Measurements from ENCODE around the gene CST3. TPM values are rescaled to one million over a fixed set of nuclear protein-coding genes. Genes with fewer than 3 reads are reported as not detected.
A peak's percentile ranks its signal among the peaks of the same experiment; 100 is the strongest.
"Not testable (repeated sequence)": the region's sequence is repeated elsewhere in the genome, so short reads cannot be mapped to it uniquely, and the experiment has no call there.

CST3 gene
- total and polyA plus RNA-seq, 5 experiments from 2014 or later, result 0.65 to 10.7 (median 5.3) TPM

GRCh38 chr20:23636182-23636907 is 1.4 kb downstream of the CST3 start:
- ATAC-seq (no peak), DNase-seq (no peak)
- Mint-ChIP-seq H3K9me3 (no peaks in the 10 kb centered on the region), H3K36me3 (no peaks in the 10 kb centered on the region), H3K4me1 (peaks cover 4 to 17% (median 6%) of the 10 kb centered on the region in 4 donors), H3K4me3 (peak overlapping the region in 6 of 10 donors; percentile 54 to 83 (median 62)), H3K27me3 (peaks cover 8 to 35% (median 26%) of the 10 kb centered on the region in 5 donors), H3K27ac (peak overlapping the region in 1 of 10 donors; percentile 30)
- POLR2A ChIA-PET, result no interaction called here

DNA sequence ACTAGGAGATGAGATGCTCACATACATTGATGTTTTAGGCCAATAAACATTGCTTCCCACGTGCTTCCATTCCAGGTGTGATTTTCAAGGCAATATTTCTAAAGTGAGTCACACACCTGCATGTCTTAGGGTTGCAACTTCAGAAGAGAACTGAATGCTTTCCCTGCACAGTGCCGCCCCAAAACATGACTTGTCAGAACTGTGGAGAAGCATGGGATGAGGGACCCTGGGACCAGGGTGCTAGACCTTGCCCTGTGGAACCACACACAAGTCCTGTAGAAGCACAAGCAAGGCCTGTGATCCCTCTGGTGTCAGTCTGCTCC is 2.0 kb downstream of the CST3 start:
- ATAC-seq, H3K9me3 Mint-ChIP-seq, H3K36me3 Mint-ChIP-seq, POLR2A ChIA-PET, H3K27ac Mint-ChIP-seq, DNase-seq: not testable (repeated sequence)
- Mint-ChIP-seq H3K4me1 (peaks cover 4 to 17% (median 6%) of the 10 kb centered on the region in 4 donors), H3K27me3 (peaks cover 8 to 35% (median 26%) of the 10 kb centered on the region in 5 donors), H3K4me3 (peak overlapping the region in 1 of 10 donors; percentile 83)

GRCh38 chr20:23634985-23635767 is 2.6 kb downstream of the CST3 start:
- H3K9me3 Mint-ChIP-seq, result no peaks in the 10 kb centered on the region
- no peak overlapping the region for H3K4me3 Mint-ChIP-seq
- H3K36me3 Mint-ChIP-seq, result no peaks in the 10 kb centered on the region
- no peak overlapping the region for H3K27ac Mint-ChIP-seq
- ATAC-seq (no peak), DNase-seq (no peak)
- peaks cover 4 to 16% (median 6%) of the 10 kb centered on the region in 4 donors for H3K4me1 Mint-ChIP-seq
- POLR2A ChIA-PET, result no interaction called here
- peaks cover 8 to 35% (median 26%) of the 10 kb centered on the region in 5 donors for H3K27me3 Mint-ChIP-seq

DNA sequence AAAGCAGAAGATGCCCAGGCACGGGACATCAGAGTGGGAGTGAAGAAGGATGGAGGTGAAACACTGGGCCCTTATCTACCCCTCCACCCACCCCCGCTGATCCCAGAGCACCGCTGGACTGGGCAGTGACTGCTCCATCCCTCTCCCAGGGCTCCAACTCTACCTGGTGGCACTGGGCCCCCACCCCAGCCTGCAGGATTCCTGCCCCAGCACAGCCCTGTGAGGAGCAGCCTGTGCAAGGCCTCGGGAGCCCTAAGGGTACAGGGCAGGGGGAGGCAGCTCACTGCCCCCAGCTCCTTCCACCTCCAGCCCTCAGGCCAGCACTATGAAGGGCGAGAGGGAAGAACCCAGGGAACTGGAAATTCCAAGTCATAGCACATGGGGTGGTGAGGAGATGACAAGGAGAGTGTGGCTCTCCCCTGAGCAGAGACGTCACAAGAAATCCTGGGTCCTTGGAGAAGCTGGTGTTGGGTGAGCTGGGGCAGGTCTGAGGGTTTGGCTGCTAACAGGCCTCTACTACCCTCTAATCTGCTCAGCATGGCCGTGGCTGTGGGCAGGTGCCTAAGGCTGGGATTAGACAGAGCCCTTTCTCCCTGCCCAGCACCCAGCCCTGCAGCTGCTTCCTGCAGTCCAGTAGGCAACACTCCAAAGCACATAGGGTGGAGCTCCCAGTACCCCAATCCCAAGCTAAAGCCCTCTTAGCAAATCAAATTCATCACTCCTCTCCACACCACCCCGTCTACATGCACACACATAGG is 3.5 kb downstream of the CST3 start:
- H3K4me1 Mint-ChIP-seq, result peaks cover 2 to 15% (median 6%) of the 10 kb centered on the region in 4 donors
- H3K27ac Mint-ChIP-seq, result no peak overlapping the region
- POLR2A ChIA-PET, result no interaction called here
- no peaks in the 10 kb centered on the region for H3K36me3 Mint-ChIP-seq
- H3K4me3 Mint-ChIP-seq, result no peak overlapping the region
- DNase-seq (no peak), ATAC-seq (no peak)
- no peaks in the 10 kb centered on the region for H3K9me3 Mint-ChIP-seq
- H3K27me3 Mint-ChIP-seq, result peaks cover 7 to 28% (median 20%) of the 10 kb centered on the region in 5 donors

DNA sequence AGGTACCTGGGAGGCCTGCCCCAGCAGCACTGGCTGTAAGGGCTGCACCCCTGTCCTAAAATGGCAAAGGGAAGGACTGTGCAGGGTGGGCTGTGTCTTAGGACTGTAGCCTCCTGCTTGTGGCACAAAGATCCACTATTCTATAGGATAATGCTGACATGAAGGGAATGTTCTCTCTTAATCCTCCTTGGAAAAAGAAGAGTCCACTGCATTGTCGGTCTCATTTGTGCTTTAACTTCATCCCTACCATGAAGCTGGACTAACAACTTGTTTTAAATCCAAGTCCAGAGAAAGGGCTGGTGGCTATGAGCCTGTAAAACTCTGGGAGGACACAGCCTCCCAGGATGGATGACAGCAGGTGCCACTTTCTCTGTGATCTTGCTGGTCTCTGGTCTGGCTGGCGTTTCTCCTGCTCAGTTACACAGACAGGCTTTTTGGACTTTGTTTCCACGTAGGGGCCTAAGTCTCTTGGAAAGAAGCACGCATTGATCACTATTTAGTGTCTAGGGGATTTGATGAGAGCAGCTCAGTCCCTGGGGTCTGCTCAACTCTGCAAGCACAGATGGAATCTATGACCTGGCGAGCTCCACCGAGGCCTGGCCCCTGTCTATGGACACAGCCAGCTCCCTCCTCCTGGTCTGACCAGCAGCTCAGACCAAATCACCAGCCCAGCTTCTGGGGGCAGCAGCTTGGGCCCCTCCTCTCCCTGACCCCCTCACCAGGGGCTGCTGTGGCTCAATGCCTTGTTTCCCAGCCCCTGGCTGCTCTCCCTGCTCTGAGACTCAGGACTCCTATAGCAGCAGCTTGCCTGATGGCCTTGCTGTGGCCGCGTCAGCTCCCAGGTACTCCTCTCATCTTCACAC is 4.8 kb downstream of the CST3 start:
- H3K4me3 Mint-ChIP-seq, result no peak overlapping the region
- no peaks in the 10 kb centered on the region for H3K36me3 Mint-ChIP-seq
- no peak for ATAC-seq
- peaks cover 7 to 23% (median 15%) of the 10 kb centered on the region in 5 donors for H3K27me3 Mint-ChIP-seq
- DNase-seq, result no peak
- H3K4me1 Mint-ChIP-seq, result peaks cover 2 to 17% (median 6%) of the 10 kb centered on the region in 4 donors
- POLR2A ChIA-PET, result no interaction called here
- H3K27ac Mint-ChIP-seq, result no peak overlapping the region
- no peaks in the 10 kb centered on the region for H3K9me3 Mint-ChIP-seq

GRCh38 chr20:23631981-23632710 is 5.6 kb downstream of the CST3 start:
- ATAC-seq, result no peak
- H3K27me3 Mint-ChIP-seq, result peaks cover 8 to 21% (median 13%) of the 10 kb centered on the region in 5 donors
- no peaks in the 10 kb centered on the region for H3K9me3 Mint-ChIP-seq
- H3K27ac Mint-ChIP-seq, result no peak overlapping the region
- H3K4me1 Mint-ChIP-seq, result peaks cover 2 to 17% (median 5%) of the 10 kb centered on the region in 4 donors
- no peak overlapping the region for H3K4me3 Mint-ChIP-seq
- no peak for DNase-seq
- POLR2A ChIA-PET, result no interaction called here
- no peaks in the 10 kb centered on the region for H3K36me3 Mint-ChIP-seq

- Mint-ChIP-seq H3K36me3 (no peaks in the 10 kb centered on the region), H3K4me3 (no peak overlapping the region), H3K27me3 (peaks cover 2 to 13% (median 7%) of the 10 kb centered on the region in 5 donors), H3K4me1 (peaks cover 0 to 11% (median 0%) of the 10 kb centered on the region in 4 donors), H3K9me3 (no peaks in the 10 kb centered on the region), H3K27ac (no peak overlapping the region)
- no peak for ATAC-seq
- no peak for DNase-seq
- POLR2A ChIA-PET, result no interaction called here
Measured at GRCh38 chr20:23631226-23631822, 6.4 kb downstream of the CST3 start.

GRCh38 chr20:23630392-23630849 is 7.3 kb downstream of the CST3 start:
- H3K36me3 Mint-ChIP-seq, result no peaks in the 10 kb centered on the region
- ATAC-seq, result no peak

DNA sequence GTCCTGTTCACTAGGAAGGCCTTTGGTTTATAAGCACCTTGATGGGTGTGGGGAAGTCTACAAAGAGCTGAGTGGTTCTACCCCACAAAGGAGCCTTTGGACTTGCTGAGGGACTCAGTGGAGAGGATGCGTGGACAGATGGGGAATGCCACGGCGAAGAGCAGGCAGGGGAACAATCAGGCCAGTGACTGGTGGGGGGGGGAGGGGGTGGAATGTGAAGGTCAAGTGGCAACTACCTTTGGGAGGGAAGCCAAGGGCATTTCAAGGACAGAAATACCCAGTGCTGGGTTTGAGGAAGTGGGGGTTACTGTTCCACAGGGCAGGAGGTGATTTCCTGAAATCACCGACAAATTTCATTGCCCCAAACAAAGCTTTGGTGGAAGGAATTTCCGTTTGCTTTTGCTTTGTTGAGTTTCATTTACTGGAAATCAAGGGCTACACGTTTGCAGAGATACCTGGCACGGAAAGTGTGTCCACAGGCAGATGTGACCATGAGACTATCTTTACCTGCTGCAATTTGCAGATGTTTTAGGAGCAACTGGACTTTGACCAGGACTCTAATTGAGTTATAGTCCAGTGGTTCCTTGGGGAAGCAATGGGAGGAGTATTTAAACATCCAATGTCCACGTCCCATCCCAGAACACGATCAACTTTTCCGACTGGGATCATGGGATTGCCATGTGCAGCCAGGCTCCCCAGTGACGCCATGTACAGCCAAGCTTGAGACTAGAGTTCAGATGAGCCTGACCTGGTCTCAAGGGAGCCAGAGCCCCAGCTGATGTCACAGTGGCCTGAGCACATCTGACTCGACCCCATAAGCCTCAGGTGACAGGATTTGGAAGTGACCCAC is 8.0 kb downstream of the CST3 start:
- POLR2A ChIA-PET, result no interaction called here
- Mint-ChIP-seq H3K4me1 (peaks cover 0 to 7% (median 0%) of the 10 kb centered on the region in 4 donors), H3K27ac (no peak overlapping the region), H3K27me3 (peaks cover 0 to 11% (median 4%) of the 10 kb centered on the region in 5 donors), H3K36me3 (no peaks in the 10 kb centered on the region), H3K9me3 (no peaks in the 10 kb centered on the region), H3K4me3 (no peak overlapping the region)
- DNase-seq, result no peak
- ATAC-seq, result no peak

More at GRCh38 chr20:23630392-23630849, 7.3 kb downstream of the CST3 start:
- Mint-ChIP-seq H3K27ac (no peak overlapping the region), H3K4me3 (no peak overlapping the region), H3K9me3 (no peaks in the 10 kb centered on the region), H3K27me3 (peaks cover 0 to 12% (median 2%) of the 10 kb centered on the region in 5 donors), H3K4me1 (peaks cover 0 to 7% (median 0%) of the 10 kb centered on the region in 4 donors)
- no peak for DNase-seq
- POLR2A ChIA-PET, result no interaction called here

- peaks cover 0 to 14% (median 7%) of the 10 kb centered on the region in 5 donors for H3K27me3 Mint-ChIP-seq
- H3K4me1 Mint-ChIP-seq, result peaks cover 0 to 7% (median 0%) of the 10 kb centered on the region in 4 donors
- DNase-seq (no peak), ATAC-seq (no peak)
- H3K36me3 Mint-ChIP-seq, result no peaks in the 10 kb centered on the region
- peak overlapping the region in 1 of 10 donors; percentile 41 for H3K27ac Mint-ChIP-seq
- POLR2A ChIA-PET, result no interaction called here
- H3K9me3 Mint-ChIP-seq, result no peaks in the 10 kb centered on the region
- no peak overlapping the region for H3K4me3 Mint-ChIP-seq
Measured at GRCh38 chr20:23629017-23629541, 8.7 kb downstream of the CST3 start.

All from naive thymus-derived CD8-positive, alpha-beta T cell (primary cell).